Activated T-cell treated with anti-CD3 and anti-CD28 coated beads for 4 hours (primary cell): Measurements from ENCODE around the gene TBRG1.

Source experiments
- DNase-seq: peaks from one replicate; pipeline ENCODE4 v3.0.0-alpha.2; 2020

TBRG1 gene

GRCh38 chr11:124623861-124624525 lies 1.3 kb downstream of the TBRG1 start:
- no peak for DNase-seq

GRCh38 chr11:124625504-124626168 lies 3.0 kb downstream of the TBRG1 start:
- DNase-seq = no peak

GRCh38 chr11:124627546-124627945 lies 4.9 kb downstream of the TBRG1 start:
- no peak for DNase-seq

GRCh38 chr11:124629961-124630360 lies 7.3 kb downstream of the TBRG1 start:
- DNase-seq = no peak

GRCh38 chr11:124633355-124633754 lies 10.7 kb downstream of the TBRG1 start:
- no peak for DNase-seq

- DNase-seq = no peak
Observed at GRCh38 chr11:124635932-124636331, 13.3 kb downstream of the TBRG1 start.

- no peak for DNase-seq
Observed at GRCh38 chr11:124638500-124638899, 15.8 kb downstream of the TBRG1 start.

GRCh38 chr11:124639186-124639585 lies 16.5 kb downstream of the TBRG1 start:
- DNase-seq = no peak

GRCh38 chr11:124640666-124641065 lies 18.0 kb downstream of the TBRG1 start:
- DNase-seq = no peak

GRCh38 chr11:124642628-124643027 lies 20.0 kb downstream of the TBRG1 start:
- no peak for DNase-seq

- no peak for DNase-seq
Observed at GRCh38 chr11:124643042-124643604, 20.5 kb downstream of the TBRG1 start.

- no peak for DNase-seq
Observed at GRCh38 chr11:124643605-124644425, 21.2 kb downstream of the TBRG1 start.

- no peak for DNase-seq
Observed at GRCh38 chr11:124644426-124645280, 22.0 kb downstream of the TBRG1 start.

- DNase-seq = no peak
Observed at GRCh38 chr11:124646148-124646547, 23.5 kb downstream of the TBRG1 start.

- DNase-seq = no peak
Observed at GRCh38 chr11:124648610-124649009, 25.9 kb downstream of the TBRG1 start.

- no peak for DNase-seq
Observed at GRCh38 chr11:124656774-124657630, 34.3 kb downstream of the TBRG1 start.

GRCh38 chr11:124657904-124658303 lies 35.2 kb downstream of the TBRG1 start:
- DNase-seq = no peak

- DNase-seq = no peak
Observed at GRCh38 chr11:124658501-124658900, 35.8 kb downstream of the TBRG1 start.

- no peak for DNase-seq
Observed at GRCh38 chr11:124658986-124659385, 36.3 kb downstream of the TBRG1 start.

- DNase-seq = no peak
Observed at GRCh38 chr11:124661553-124661952, 38.9 kb downstream of the TBRG1 start.

- no peak for DNase-seq
Observed at GRCh38 chr11:124662106-124662505, 39.4 kb downstream of the TBRG1 start.

- no peak for DNase-seq
Observed at GRCh38 chr11:124663861-124664260, 41.2 kb downstream of the TBRG1 start.
